ENCODE measurements around the gene TBC1D7. TPM values are rescaled to one million over a fixed set of nuclear protein-coding genes. Genes with fewer than 3 reads are reported as not detected.

Gene TBC1D7
- total RNA-seq, 1 experiment from 2014 or later: 22.9 TPM

DNA sequence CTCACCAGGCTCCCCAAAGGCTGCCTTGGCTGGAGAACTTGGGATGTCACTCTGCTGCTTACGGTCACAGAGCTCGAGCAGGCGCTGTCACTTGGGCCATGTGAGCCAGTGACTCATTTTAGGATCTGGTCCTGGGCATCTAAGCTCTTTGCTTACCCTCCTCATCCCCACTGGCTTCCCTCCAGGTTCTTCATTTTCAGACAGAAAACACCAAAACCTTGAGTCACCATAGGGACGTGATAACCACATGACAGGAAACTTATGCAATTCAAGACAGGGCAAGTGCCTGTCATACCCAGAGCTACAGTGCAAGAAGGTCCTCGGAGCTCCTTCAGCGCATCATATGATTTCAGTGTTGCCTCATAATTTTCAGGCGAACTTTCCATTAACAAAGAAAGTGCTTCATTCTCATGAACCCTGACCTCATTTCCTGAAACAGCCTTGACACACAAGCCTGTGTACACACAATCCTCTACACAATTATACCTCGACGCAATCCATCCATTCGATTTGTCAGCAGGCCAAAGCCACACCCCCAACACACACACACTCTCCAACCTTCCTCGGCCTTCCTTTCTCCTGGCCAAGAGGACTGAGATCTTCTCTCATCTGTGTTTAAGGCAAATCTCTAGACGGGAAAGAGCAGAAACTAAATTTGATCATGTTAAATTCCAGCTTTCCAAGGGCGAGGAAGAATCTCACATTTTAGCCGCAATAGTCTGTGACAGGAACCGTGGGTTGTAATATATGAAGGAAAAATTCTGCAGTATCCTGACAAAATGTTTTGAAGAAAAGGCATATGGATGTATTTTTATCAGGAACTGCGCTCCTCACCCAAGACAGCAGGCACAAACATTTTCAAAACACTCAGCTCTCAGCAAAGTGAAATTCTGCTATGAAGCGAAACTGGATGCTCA lies 25.3 kb downstream of the TBC1D7 start:
- Histone ChIP-seq H3K9me3 (replicated peaks) (no peaks in the 10 kb centered on the region), H3K36me3 (peaks cover 45% of the 10 kb centered on the region), H3K4me1 (replicated peaks) (peaks cover 14% of the 10 kb centered on the region), H3K4me3 (peak overlapping the region; percentile 7), H3K27me3 (replicated peaks) (no peaks in the 10 kb centered on the region), H3K27ac (peak overlapping the region; percentile 33)
- peak; percentile 87 to 89 for DNase-seq (ENCODE audit: low read depth in 1 of 2, low spot score in 2 of 2)

DNA sequence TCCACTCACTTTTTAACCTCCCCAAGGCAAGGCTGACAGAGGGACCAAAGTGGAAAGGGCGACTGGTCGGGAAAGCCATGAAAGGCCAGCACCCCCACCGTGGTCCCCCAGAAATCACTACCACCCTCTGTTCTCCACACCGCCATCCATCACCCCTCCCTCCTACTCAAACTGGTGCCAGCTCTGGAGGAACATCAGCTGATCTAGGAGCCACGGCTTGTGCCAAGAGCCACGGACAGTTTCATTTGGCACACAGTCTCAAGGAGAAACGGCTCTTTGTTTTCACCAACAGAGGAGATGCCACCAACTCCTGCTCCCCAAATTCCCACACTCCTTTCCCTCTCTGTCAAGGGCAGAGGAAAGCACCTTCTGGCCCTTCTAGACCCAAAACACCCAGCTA lies 26.0 kb downstream of the TBC1D7 start:
- no peak for DNase-seq (ENCODE audit: low read depth in 1 of 2, low spot score in 2 of 2)
- Histone ChIP-seq H3K36me3 (peaks cover 42% of the 10 kb centered on the region), H3K4me3 (no peak overlapping the region)

DNA sequence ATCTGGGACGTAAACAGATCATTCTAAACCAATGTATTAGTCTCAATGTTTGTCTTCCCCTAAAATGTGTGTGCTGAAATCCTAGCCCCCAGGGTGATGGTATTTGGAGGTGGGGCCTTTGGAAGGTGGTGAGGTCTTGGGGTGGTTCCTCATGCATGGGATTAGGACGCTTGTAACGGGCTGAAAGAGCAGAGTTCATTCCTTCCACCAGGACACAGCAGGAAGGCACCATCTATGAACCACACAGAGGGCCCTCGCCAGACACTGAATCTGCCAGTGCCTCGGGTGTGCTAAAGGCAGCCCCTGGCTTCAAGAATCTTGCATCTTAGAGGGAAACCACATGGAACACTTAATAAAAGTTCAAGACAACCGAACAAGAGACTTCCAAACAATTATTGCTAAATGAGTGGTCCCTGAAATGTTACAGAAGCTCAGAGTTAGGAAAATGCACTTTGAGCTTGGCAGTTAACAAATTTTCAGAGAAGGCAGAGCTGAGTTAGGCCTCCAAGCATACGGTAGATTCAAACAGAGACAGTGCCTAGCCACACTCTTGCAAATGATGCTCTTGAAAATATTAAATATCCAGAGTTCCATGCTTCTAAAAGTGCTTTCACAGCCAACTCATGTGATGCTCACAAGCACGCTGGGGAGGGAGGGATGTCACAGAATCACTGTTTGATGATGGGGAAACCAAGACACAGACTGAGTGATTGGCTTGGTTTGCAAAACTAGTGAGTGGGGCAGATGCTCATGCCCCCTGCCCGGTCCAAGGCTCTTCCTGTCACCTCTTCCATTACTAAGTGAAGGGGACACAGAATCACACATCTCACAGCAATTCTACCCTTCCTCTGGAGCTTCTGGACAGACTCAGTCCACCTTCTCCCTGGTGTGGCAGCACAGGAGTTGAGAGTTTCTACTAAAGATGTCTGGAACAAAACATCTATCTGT lies 27.4 kb downstream of the TBC1D7 start:
- H3K27me3 ChIP-seq (replicated peaks): no peaks in the 10 kb centered on the region
- H3K9me3 ChIP-seq (replicated peaks): no peaks in the 10 kb centered on the region
- H3K36me3 ChIP-seq: peaks cover 39% of the 10 kb centered on the region
- no peak for DNase-seq (ENCODE audit: low read depth in 1 of 2, low spot score in 2 of 2)
- H3K4me1 ChIP-seq (replicated peaks): peaks cover 14% of the 10 kb centered on the region
- no peak overlapping the region for H3K4me3 ChIP-seq
- no peak overlapping the region for H3K27ac ChIP-seq

More for the DNA sequence above, 26.0 kb downstream of the TBC1D7 start:
- Histone ChIP-seq H3K27me3 (replicated peaks) (no peaks in the 10 kb centered on the region), H3K27ac (peak overlapping the region; percentile 33), H3K4me1 (replicated peaks) (peaks cover 14% of the 10 kb centered on the region), H3K9me3 (replicated peaks) (no peaks in the 10 kb centered on the region)

DNA sequence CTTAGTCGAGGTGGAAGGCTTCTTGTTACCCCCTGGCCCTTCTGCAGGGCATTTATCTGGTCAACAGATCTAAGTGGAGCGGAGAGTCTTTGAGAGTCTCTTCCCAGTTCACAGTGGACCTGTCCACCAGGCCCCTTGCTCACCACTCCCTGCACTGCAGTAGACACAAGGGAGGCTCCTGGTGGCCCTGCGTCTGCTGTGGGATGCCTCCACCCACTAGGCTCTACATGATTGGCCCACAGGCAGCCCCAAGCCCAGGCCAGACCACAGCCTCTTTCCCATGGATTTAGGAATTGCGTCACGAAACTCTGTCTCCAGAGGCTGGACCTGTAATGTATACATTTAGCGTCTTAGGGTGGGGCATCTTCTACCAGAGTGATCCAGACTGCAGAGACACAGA lies 28.4 kb downstream of the TBC1D7 start:
- no peak overlapping the region for H3K4me3 ChIP-seq
- H3K36me3 ChIP-seq: peaks cover 35% of the 10 kb centered on the region
- H3K27ac ChIP-seq: no peak overlapping the region
- H3K27me3 ChIP-seq (replicated peaks): no peaks in the 10 kb centered on the region
- H3K9me3 ChIP-seq (replicated peaks): no peaks in the 10 kb centered on the region
- peaks cover 14% of the 10 kb centered on the region for H3K4me1 ChIP-seq (replicated peaks)
- no peak for DNase-seq (ENCODE audit: low read depth in 1 of 2, low spot score in 2 of 2)

DNA sequence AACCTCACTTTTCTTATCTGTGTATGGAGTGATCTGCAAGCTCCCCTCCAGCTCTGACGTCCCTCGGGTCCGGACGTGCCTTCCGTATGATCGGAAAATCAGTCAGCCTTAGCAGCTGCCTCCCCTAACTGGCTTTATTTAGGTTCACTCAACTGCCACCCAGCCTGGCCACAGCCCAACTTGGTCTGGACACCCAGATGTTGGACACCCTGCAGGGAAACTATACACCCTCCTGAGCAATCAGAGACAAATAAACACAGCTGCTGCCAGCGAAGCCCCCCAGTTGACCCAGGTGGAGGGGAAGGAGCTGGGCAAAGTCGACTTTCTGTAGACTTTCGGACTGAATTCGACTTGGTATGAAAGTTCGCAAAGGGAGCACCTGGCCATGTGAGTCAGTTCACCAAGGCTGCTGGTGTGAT lies 28.9 kb downstream of the TBC1D7 start:
- no peaks in the 10 kb centered on the region for H3K27me3 ChIP-seq (replicated peaks)
- no peak for DNase-seq (ENCODE audit: low read depth in 1 of 2, low spot score in 2 of 2)
- H3K36me3 ChIP-seq: peaks cover 31% of the 10 kb centered on the region
- peaks cover 14% of the 10 kb centered on the region for H3K4me1 ChIP-seq (replicated peaks)
- no peak overlapping the region for H3K4me3 ChIP-seq
- H3K27ac ChIP-seq: no peak overlapping the region
- no peaks in the 10 kb centered on the region for H3K9me3 ChIP-seq (replicated peaks)

DNA sequence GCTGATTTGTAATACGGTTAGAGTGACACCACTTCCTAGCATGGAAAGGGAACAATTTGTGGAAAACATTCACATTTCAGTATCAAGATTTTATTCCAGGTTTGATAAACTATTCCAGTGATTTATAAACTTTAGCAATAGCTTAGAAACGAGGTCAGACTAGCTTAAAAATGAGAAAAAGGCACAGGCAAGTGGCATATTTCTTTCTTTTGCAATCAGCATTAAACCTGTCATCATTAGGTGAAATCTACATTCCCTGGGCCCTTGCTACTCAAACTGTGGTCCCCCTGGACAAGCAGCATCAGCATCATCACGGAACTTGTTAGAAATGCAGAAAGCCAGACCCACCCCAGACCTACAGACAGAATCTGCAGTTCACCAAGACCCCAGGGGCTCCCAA lies 29.9 kb downstream of the TBC1D7 start:
- Histone ChIP-seq H3K27me3 (replicated peaks) (no peaks in the 10 kb centered on the region), H3K4me3 (no peak overlapping the region), H3K4me1 (replicated peaks) (peaks cover 13% of the 10 kb centered on the region), H3K9me3 (replicated peaks) (no peaks in the 10 kb centered on the region), H3K36me3 (peaks cover 37% of the 10 kb centered on the region), H3K27ac (no peak overlapping the region)
- no peak for DNase-seq (ENCODE audit: low read depth in 1 of 2, low spot score in 2 of 2)

DNA sequence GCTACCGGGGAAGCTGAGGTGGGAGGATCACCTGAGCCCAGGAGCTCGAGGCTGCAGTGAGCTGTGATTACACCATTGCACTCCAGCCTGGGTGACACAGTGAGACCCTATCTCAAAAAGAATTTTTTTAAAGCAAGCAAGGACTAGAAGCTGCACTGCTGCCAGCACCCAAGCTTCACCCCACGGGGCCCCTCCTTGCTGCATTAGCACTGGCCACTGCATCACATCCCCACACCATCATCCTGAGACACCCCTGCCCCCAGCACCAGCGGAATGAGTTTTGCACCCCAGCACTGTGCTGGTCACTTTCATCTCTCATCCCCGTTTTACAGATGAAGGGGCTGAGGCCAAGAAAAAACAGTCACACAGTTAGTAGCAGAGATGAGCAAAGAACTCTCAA lies 30.9 kb downstream of the TBC1D7 start:
- H3K27me3 ChIP-seq (replicated peaks): no peaks in the 10 kb centered on the region
- peaks cover 3% of the 10 kb centered on the region for H3K4me1 ChIP-seq (replicated peaks)
- no peak overlapping the region for H3K27ac ChIP-seq
- no peak overlapping the region for H3K4me3 ChIP-seq
- H3K9me3 ChIP-seq (replicated peaks): no peaks in the 10 kb centered on the region
- no peak for DNase-seq (ENCODE audit: low read depth in 1 of 2, low spot score in 2 of 2)
- H3K36me3 ChIP-seq: peaks cover 38% of the 10 kb centered on the region

DNA sequence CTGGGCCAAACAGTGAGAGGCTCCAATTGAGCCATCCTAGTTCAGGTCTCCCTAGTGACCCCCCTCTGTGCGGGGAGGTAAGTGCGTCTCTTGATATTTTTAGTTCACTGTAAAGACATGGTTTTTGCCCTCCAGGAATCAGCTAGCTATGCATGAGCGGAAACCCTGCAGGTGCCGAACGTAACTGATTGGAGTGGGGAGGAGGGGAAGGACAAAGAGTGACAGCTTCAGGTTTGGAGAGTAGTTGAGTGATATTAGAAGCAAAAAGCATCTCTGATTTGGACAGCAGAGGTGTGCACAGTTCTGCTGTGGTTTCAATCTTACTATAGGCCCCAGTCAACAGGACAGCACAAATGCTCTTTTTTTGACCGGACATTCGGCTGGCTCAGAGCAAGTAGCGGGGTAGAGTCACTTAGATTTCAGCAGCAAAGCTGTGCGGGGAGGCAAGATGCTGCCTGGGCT lies 31.8 kb downstream of the TBC1D7 start:
- H3K4me3 ChIP-seq: no peak overlapping the region

DNA sequence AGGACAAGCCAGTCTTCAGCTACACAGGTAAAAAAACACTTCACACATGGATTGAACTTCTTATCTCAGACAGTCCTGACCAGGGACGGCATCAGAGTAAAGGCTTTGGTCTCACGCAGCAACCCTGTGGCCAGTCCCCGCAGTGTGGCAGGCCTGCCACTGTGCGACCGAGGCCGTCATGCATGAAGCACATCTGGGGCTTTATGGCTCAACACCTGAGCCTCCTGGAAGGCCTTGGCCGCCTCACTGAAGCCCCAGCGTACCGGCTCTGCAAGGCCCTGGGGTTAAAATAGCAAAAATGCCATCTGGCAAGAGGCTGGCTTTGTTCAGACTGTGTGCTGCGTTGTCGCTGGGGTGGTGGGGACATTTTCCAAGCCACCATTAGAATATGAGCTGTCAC lies 32.8 kb downstream of the TBC1D7 start:
- Histone ChIP-seq H3K36me3 (peaks cover 30% of the 10 kb centered on the region), H3K9me3 (replicated peaks) (no peaks in the 10 kb centered on the region), H3K27ac (no peak overlapping the region), H3K4me1 (replicated peaks) (no peaks in the 10 kb centered on the region), H3K4me3 (no peak overlapping the region), H3K27me3 (replicated peaks) (no peaks in the 10 kb centered on the region)
- DNase-seq (ENCODE audit: low read depth in 1 of 2, low spot score in 2 of 2): no peak

More for the DNA sequence above, 31.8 kb downstream of the TBC1D7 start:
- no peak overlapping the region for H3K27ac ChIP-seq
- H3K36me3 ChIP-seq: peaks cover 30% of the 10 kb centered on the region
- H3K4me1 ChIP-seq (replicated peaks): no peaks in the 10 kb centered on the region
- no peak for DNase-seq (ENCODE audit: low read depth in 1 of 2, low spot score in 2 of 2)
- H3K27me3 ChIP-seq (replicated peaks): no peaks in the 10 kb centered on the region
- H3K9me3 ChIP-seq (replicated peaks): no peaks in the 10 kb centered on the region

DNA sequence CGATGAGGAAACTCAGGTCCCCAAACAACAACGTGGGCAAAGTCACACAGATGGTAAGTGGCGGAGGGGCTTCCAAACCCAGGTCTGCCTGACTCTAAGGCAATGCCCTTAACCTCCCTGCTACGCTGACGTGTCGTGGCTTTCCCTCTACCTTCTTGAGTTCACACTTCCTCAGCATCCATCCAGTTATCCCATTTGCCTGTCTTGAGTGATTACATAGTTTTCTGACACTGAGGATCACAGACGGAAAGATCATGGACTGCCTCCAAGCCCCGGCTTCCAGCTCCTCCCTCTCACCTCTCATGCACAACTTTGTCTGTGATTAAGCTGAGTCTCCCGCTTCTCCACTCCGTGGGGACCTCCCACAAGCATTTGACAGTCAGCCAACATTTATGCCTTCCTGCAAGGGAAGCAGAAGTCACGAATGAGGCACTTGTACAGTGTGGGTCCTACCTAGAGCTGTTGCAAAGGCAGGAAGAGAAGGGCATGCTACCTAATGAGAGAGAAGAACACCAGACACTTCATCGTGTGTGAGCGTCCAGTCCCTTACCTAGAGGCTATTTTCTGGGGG lies 33.8 kb downstream of the TBC1D7 start:
- no peaks in the 10 kb centered on the region for H3K27me3 ChIP-seq (replicated peaks)
- H3K4me3 ChIP-seq: no peak overlapping the region
- H3K4me1 ChIP-seq (replicated peaks): no peaks in the 10 kb centered on the region
- DNase-seq (ENCODE audit: low read depth in 1 of 2, low spot score in 2 of 2): no peak
- H3K27ac ChIP-seq: no peak overlapping the region
- peaks cover 25% of the 10 kb centered on the region for H3K36me3 ChIP-seq
- no peaks in the 10 kb centered on the region for H3K9me3 ChIP-seq (replicated peaks)

DNA sequence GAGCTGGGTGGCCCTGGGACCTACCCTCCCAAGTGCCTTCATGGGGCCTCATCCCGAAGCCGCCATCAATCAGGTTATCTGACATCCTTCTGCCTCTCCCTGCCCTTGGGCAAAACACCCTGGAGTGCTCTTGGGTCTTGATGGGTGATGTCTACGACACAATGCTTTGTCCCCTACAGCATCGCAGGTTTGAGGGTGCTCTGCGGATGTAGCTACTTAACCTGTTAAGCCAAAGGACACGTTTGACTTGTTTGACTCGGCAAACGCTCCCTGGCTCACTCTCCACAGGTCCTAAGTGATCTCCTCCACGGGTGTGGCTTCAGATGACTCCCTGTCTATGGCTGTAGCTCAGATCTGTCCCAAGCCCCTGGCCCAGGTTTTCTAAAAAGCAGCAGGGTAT lies 35.6 kb downstream of the TBC1D7 start:
- Histone ChIP-seq H3K27ac (no peak overlapping the region), H3K27me3 (replicated peaks) (no peaks in the 10 kb centered on the region), H3K4me1 (replicated peaks) (no peaks in the 10 kb centered on the region), H3K36me3 (peaks cover 21% of the 10 kb centered on the region), H3K4me3 (no peak overlapping the region), H3K9me3 (replicated peaks) (no peaks in the 10 kb centered on the region)
- no peak for DNase-seq (ENCODE audit: low read depth in 1 of 2, low spot score in 2 of 2)

DNA sequence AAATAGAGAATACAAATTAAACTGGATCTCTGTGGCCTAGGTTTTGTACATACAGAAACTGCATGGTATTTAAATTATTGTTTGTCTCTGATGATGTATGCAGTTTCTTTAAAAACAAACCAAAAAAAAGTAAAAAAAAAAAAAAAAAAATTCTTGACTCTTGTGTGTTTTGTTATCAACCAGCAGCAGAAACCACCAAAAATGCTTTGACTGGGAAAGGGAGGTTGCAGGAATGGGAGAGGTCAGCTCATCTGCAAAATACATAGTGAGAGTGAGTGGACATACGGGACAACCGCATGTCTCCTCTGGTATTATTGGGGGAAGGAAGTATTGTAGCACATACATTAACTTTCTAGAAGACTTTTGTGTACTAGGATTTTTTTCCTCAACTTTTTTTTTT lies 38.0 kb downstream of the TBC1D7 start:
- peaks cover 13% of the 10 kb centered on the region; the same call in 1 of the 2 replicates for H3K9me3 ChIP-seq (replicated peaks)
- H3K27me3 ChIP-seq (replicated peaks): no peaks in the 10 kb centered on the region
- no peak for DNase-seq (ENCODE audit: low read depth in 1 of 2, low spot score in 2 of 2)
- H3K4me3 ChIP-seq: no peak overlapping the region
- no peak overlapping the region for H3K27ac ChIP-seq
- peaks cover 13% of the 10 kb centered on the region for H3K36me3 ChIP-seq
- no peaks in the 10 kb centered on the region for H3K4me1 ChIP-seq (replicated peaks)

DNA sequence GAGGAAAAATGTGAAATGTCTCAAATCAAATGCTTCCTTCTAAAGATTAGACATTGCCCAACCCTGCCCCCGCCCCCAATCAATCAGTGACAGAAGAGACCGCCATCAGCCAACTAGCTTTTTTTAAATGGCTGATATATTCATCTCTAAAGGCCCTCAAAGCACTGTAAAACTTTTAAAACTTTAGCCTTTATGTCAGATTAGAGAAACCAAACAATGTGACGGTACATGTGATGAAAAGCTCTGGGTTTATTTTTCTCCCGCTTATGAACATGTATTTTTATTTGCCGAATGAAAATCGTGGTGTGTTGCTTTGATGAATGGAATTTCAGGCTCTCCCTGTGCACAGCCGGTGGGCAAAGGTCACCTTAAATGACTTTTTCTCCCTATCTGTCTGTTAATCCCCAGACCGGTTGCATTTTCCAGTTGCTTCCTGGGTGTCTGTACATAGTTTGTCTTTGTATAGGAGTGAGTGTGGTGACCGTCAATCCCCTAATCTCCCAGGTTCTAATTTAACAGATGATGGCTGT lies 38.5 kb downstream of the TBC1D7 start:
- Histone ChIP-seq H3K27me3 (replicated peaks) (no peaks in the 10 kb centered on the region), H3K36me3 (peaks cover 11% of the 10 kb centered on the region), H3K4me1 (replicated peaks) (no peaks in the 10 kb centered on the region), H3K9me3 (replicated peaks) (peaks cover 13% of the 10 kb centered on the region; the same call in 1 of the 2 replicates), H3K27ac (no peak overlapping the region), H3K4me3 (no peak overlapping the region)
- DNase-seq (ENCODE audit: low read depth in 1 of 2, low spot score in 2 of 2): no peak

Measured in SJSA1 (cell line).